B cell (primary cell): ENCODE data around the gene SSBP3. TPM values are rescaled to one million over a fixed set of nuclear protein-coding genes. Genes with fewer than 3 reads are reported as not detected.

Source experiments
- ATAC-seq: fragments of 200-7000 bp; cut with Tn5 transposase; one replicate; pipeline ENCODE4 v1.10.0; 2021; ENCODE audit warnings: low read depth, mild to moderate bottlenecking, moderate number of reproducible peaks, moderate library complexity
- CTCF ChIA-PET: fragments of 350-600 bp; sonication (Branson Sonifier 250); formaldehyde crosslinking; loops from one replicate; lab custom pipeline; 2021; ENCODE audit warnings: antibody characterized with exemption, inconsistent platforms; lab: Charles Lee
- POLR2A ChIA-PET: fragments of 350-600 bp; sonication (Branson Sonifier 250); formaldehyde crosslinking; loops from one replicate; lab custom pipeline; 2021; ENCODE audit warnings: antibody characterized with exemption; lab: Charles Lee
- DNase-seq: peaks from one replicate; pipeline ENCODE4 v3.0.0; 2013
- H2AFZ ChIP-seq: 2 replicates; pipeline ENCODE4 v1.6.1; 2012; ENCODE audit warnings: mild to moderate bottlenecking, low read depth, low read length; ENCODE audit not compliant: insufficient read depth, poor library complexity, severe bottlenecking
- H3K27ac ChIP-seq, 2 donors: 1 replicate in 1 of 2; 2 replicates in 1 of 2; pipeline ENCODE4 v1.5.1; 2012 to 2013; ENCODE audit warnings: low read length in 2 of 2, mild to moderate bottlenecking in 2 of 2, moderate library complexity in 1 of 2
- H3K27me3 ChIP-seq, 4 experiments: fragments of 200-600 bp in 1 of 4; sonication (generic) in 1 of 4; replicated peaks in 1 of 4; 1 replicate in 2 of 4; 2 replicates in 2 of 4; pipeline versions ENCODE4 v1.6.1 to v1.7.0; 2013 to 2016; ENCODE audit warnings: low read length in 3 of 4, mild to moderate bottlenecking in 2 of 4, mixed read lengths in 1 of 4, moderate library complexity in 1 of 4; ENCODE audit not compliant: insufficient read depth in 4 of 4, control insufficient read depth in 3 of 4; ENCODE audit errors: control extremely low read depth in 1 of 4
- H3K36me3 ChIP-seq, 2 experiments: replicated peaks in 1 of 2; 1 replicate in 1 of 2; 2 replicates in 1 of 2; pipeline versions ENCODE4 v1.6.1 to v1.7.1; 2013; ENCODE audit warnings: low read length in 1 of 2; ENCODE audit not compliant: insufficient read depth in 2 of 2, control insufficient read depth in 1 of 2; ENCODE audit errors: control extremely low read depth in 1 of 2, extremely low read depth in 1 of 2
- H3K4me1 ChIP-seq, 2 donors: fragments of 200-600 bp in 1 of 2; sonication (generic) in 1 of 2; 1 replicate in 1 of 2; 2 replicates in 1 of 2; pipeline versions ENCODE4 v1.5.1 to v1.6.1; 2013 to 2017; ENCODE audit warnings: low read length in 2 of 2; ENCODE audit not compliant: control insufficient read depth in 2 of 2, insufficient read depth in 2 of 2
- H3K4me2 ChIP-seq: replicated peaks from 2 replicates; pipeline ENCODE3; 2012; ENCODE audit warnings: mild to moderate bottlenecking, low read depth, low read length; ENCODE audit not compliant: poor library complexity, severe bottlenecking
- H3K4me3 ChIP-seq, 5 experiments: fragments of 200-600 bp in 1 of 5; sonication (generic) in 1 of 5; 1 replicate in 3 of 5; 2 replicates in 2 of 5; pipeline versions ENCODE4 v1.5.1 to v1.7.0; 2011 to 2016; ENCODE audit warnings: low read length in 4 of 5, mild to moderate bottlenecking in 4 of 5, low read depth in 2 of 5, control low read depth in 1 of 5, moderate library complexity in 1 of 5; ENCODE audit not compliant: insufficient read depth in 1 of 5; ENCODE audit errors: control extremely low read depth in 1 of 5, extremely low read depth in 1 of 5
- H3K79me2 ChIP-seq: fragments of 200-600 bp; sonication (generic); one replicate; pipeline ENCODE4 v1.6.0; 2016; ENCODE audit warnings: low read length; ENCODE audit not compliant: control insufficient read depth, insufficient read depth
- H3K9ac ChIP-seq: fragments of 200-600 bp; sonication (generic); 2 replicates; pipeline ENCODE4 v1.6.1; 2017; ENCODE audit warnings: mild to moderate bottlenecking, low read length, moderate library complexity
- H3K9me3 ChIP-seq, 3 donors: one replicate each; pipeline versions ENCODE4 v1.6.1 to v1.7.1; 2013; ENCODE audit warnings: low read length in 2 of 3; ENCODE audit not compliant: control insufficient read depth in 2 of 3, insufficient read depth in 1 of 3; ENCODE audit errors: control extremely low read depth in 1 of 3
- H4K20me1 ChIP-seq: 2 replicates; pipeline ENCODE4 v1.6.0; 2012; ENCODE audit warnings: mild to moderate bottlenecking, low read length; ENCODE audit not compliant: insufficient read depth, control insufficient read depth, poor library complexity, severe bottlenecking
- H3K27ac Mint-ChIP-seq: one replicate; pipeline ENCODE4 v1.8.0; 2021; ENCODE audit warnings: mixed read lengths
- H3K27me3 Mint-ChIP-seq: one replicate; pipeline ENCODE4 v1.8.0; 2021; ENCODE audit warnings: mixed read lengths
- H3K4me1 Mint-ChIP-seq: one replicate; pipeline ENCODE4 v1.8.0; 2021; ENCODE audit warnings: mixed read lengths
- H3K4me3 Mint-ChIP-seq: one replicate; pipeline ENCODE4 v1.8.0; 2021; ENCODE audit warnings: mixed read lengths
- H3K9me3 Mint-ChIP-seq: one replicate; pipeline ENCODE4 v1.8.0; 2022; ENCODE audit warnings: mixed read lengths; ENCODE audit not compliant: insufficient read depth
- EZH2 ChIP-seq: IDR thresholded peaks from 2 replicates; pipeline ENCODE4 v1.6.1; 2012; ENCODE audit warnings: borderline replicate concordance, low read depth, mild to moderate bottlenecking, moderate library complexity, low read length; ENCODE audit not compliant: insufficient read depth, poor library complexity, severe bottlenecking
- WGBS: methylation state at CpG from one replicate; pipeline ENCODE4 v1.1.5; 2013; ENCODE audit warnings: missing lambda C conversion rate; ENCODE audit not compliant: insufficient coverage; 5-methylcytosine and 5-hydroxymethylcytosine counted together
- intact Hi-C: fragments of 100-400 bp; cut with micrococcal nuclease; formaldehyde crosslinking; loops from one replicate; pipeline ENCODE4 v1.10.0; 2022
- polyA plus RNA-seq: library from polyadenylated mRNA; depleted of rRNA; stranded (reverse); fragments of >200 nt; gene quantifications from 2 replicates; pipeline ENCODE4 v1.2.3, GENCODE V29; 2012
- total RNA-seq, 2 donors: library from RNA; stranded (reverse); fragments of 120-200 nt in 1 of 2; gene quantifications; 1 replicate in 1 of 2; 2 replicates in 1 of 2; pipeline versions ENCODE4 v1.2.3 to v1.2.4, GENCODE V29; 2013 to 2022
- TF ChIP-seq, protein P1 (sequence below): fragments of 200-600 bp; IDR thresholded peaks from one replicate; pipeline ENCODE4 v1.8.0; 2022; ENCODE audit warnings: antibody characterized with exemption, mild to moderate bottlenecking

SSBP3 gene
- total and polyA plus RNA-seq, 2 donors (not counting 1 experiment from before 2014, with no cell fraction given) = 16.9 to 30.7 TPM

DNA sequence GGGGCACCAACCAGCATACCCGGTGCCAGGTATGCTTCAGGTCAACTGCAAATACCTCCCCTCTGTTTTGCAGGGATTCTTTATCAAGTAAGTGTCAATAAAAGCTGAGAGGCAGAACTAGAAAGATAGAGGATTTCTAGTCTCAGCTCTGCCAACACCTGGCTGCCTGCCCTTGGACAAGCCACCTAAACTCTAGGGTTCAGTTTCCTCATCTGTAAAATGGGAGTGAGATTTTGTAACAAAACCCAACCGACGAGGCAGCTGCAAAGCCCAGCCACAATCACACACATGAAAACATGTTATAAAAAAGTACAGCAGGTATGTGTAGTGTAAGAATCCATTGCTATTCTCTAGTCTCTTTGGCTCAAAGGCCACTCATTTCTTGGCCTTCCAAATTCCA is 8.2 kb downstream of the SSBP3 start:
- H3K27ac Mint-ChIP-seq = no peak overlapping the region

DNA sequence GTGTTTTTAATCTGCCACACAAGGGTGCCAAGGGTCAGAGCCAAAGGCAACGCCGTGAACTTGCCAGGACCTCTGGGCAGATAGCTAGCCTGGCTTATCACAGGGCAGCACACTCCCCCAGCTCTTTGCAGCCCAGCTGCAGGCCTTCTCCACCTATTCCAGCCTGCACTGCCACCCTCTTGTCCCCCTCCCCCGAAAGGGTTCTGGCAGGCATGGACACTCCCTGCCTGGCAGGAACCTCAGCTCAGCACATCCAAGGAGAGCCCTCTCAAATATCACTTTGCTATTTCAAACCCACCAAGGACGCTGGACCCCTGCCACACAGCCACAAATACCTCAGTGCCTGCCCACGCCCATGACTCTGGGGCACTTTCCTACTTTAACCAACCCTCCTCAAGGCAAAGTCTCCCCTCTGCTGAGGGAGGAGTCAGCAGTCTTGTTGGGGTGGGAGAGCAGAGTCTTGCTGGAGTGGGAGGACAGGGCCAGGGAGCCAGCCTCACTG is 9.1 kb downstream of the SSBP3 start:
- WGBS = 100% methylated on average over 3 of the region's 5 CpGs
- peaks cover 4% of the 10 kb centered on the region for H3K79me2 ChIP-seq

More for the DNA sequence above, 8.2 kb downstream of the SSBP3 start:
- peaks cover 1 to 38% of the 10 kb centered on the region in 2 experiments for H3K36me3 ChIP-seq
- H3K4me3 Mint-ChIP-seq = no peak overlapping the region
- H3K4me1 Mint-ChIP-seq = peaks cover 2% of the 10 kb centered on the region
- no peaks in the 10 kb centered on the region for H3K4me1 ChIP-seq
- WGBS = no CpG with 5 or more reads among the region's 3 CpGs
- no peaks in the 10 kb centered on the region for H3K9me3 Mint-ChIP-seq
- no peaks in the 10 kb centered on the region for H3K27me3 ChIP-seq
- intact Hi-C loops = no loop called here
- no peak for DNase-seq
- no peak overlapping the region for H3K4me3 ChIP-seq
- no peak overlapping the region for H3K27ac ChIP-seq
- ChIA-PET POLR2A (no interaction called here), CTCF (no interaction called here)
- no peak overlapping the region for H2AFZ ChIP-seq
- no peak for TF ChIP-seq EZH2
- TF ChIP-seq, protein P1, sequence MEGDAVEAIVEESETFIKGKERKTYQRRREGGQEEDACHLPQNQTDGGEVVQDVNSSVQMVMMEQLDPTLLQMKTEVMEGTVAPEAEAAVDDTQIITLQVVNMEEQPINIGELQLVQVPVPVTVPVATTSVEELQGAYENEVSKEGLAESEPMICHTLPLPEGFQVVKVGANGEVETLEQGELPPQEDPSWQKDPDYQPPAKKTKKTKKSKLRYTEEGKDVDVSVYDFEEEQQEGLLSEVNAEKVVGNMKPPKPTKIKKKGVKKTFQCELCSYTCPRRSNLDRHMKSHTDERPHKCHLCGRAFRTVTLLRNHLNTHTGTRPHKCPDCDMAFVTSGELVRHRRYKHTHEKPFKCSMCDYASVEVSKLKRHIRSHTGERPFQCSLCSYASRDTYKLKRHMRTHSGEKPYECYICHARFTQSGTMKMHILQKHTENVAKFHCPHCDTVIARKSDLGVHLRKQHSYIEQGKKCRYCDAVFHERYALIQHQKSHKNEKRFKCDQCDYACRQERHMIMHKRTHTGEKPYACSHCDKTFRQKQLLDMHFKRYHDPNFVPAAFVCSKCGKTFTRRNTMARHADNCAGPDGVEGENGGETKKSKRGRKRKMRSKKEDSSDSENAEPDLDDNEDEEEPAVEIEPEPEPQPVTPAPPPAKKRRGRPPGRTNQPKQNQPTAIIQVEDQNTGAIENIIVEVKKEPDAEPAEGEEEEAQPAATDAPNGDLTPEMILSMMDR = no peak
- H3K4me2 ChIP-seq = no peak overlapping the region
- no peak for ATAC-seq
- peaks cover 4% of the 10 kb centered on the region for H3K79me2 ChIP-seq
- no peaks in the 10 kb centered on the region for H3K9me3 ChIP-seq
- H4K20me1 ChIP-seq = no peaks in the 10 kb centered on the region
- no peak overlapping the region for H3K9ac ChIP-seq
- H3K27me3 Mint-ChIP-seq = no peaks in the 10 kb centered on the region

More for the DNA sequence above, 9.1 kb downstream of the SSBP3 start:
- Histone ChIP-seq H3K4me2 (no peak overlapping the region), H3K27ac (no peak overlapping the region), H3K27me3 (no peaks in the 10 kb centered on the region), H2AFZ (no peak overlapping the region), H3K4me3 (no peak overlapping the region), H3K36me3 (peaks cover 1 to 40% of the 10 kb centered on the region in 2 experiments), H4K20me1 (no peaks in the 10 kb centered on the region), H3K9me3 (no peaks in the 10 kb centered on the region), H3K9ac (no peak overlapping the region), H3K4me1 (no peaks in the 10 kb centered on the region)
- ATAC-seq = no peak
- POLR2A ChIA-PET = no interaction called here
- H3K27me3 Mint-ChIP-seq = no peaks in the 10 kb centered on the region
- no peak overlapping the region for H3K4me3 Mint-ChIP-seq
- CTCF ChIA-PET = interaction anchor here (1.6 kb wide), 1 partner anchor 93 kb away, joined by 4 read pairs; no protein-coding TSS in a partner anchor
- no peaks in the 10 kb centered on the region for H3K9me3 Mint-ChIP-seq
- no peak for DNase-seq
- TF ChIP-seq, protein P1 = no peak
- TF ChIP-seq EZH2 = no peak
- H3K4me1 Mint-ChIP-seq = peaks cover 2% of the 10 kb centered on the region
- intact Hi-C loops = no loop called here
- no peak overlapping the region for H3K27ac Mint-ChIP-seq
